Stomach (tissue), 9 donors: ENCODE data around the gene HK3. TPM values are rescaled to one million over a fixed set of nuclear protein-coding genes. Genes with fewer than 3 reads are reported as not detected.
A peak's percentile ranks its signal among the peaks of the same experiment; 100 is the strongest.
"Not testable (repeated sequence)": the region's sequence is repeated elsewhere in the genome, so short reads cannot be mapped to it uniquely, and the experiment has no call there.

Source experiments
- DNase-seq, 2 donors: peaks; one replicate each; pipeline versions ENCODE4 v3.0.0 to v3.0.0-alpha.2; 2013 to 2019
- H3K27ac ChIP-seq, 5 donors: fragments of 200-600 bp in 4 of 5; sonication (generic) in 4 of 5; one replicate each; pipeline ENCODE4 v1.5.1; 2013 to 2019; ENCODE audit warnings: mild to moderate bottlenecking in 1 of 5, moderate library complexity in 1 of 5
- H3K27me3 ChIP-seq, 3 donors: fragments of 200-600 bp; sonication (generic); one replicate each; pipeline ENCODE4 v1.5.1; 2017 to 2019; ENCODE audit warnings: mixed run types in 1 of 3
- H3K36me3 ChIP-seq, 4 donors: fragments of 200-600 bp; sonication (generic); 1 replicate in 3 of 4; 2 replicates in 1 of 4; pipeline ENCODE4 v1.5.1; 2016 to 2019
- H3K4me1 ChIP-seq, 4 donors: fragments of 200-600 bp; sonication (generic); one replicate each; pipeline ENCODE4 v1.5.1; 2016 to 2019
- H3K4me3 ChIP-seq, 4 donors: fragments of 200-600 bp; sonication (generic) in 3 of 4; one replicate each; pipeline ENCODE4 v1.5.1; 2016 to 2019; ENCODE audit warnings: mild to moderate bottlenecking in 1 of 4
- H3K9me3 ChIP-seq, 4 donors: fragments of 200-600 bp; sonication (generic); one replicate each; pipeline ENCODE4 v1.5.1; 2016 to 2019
- EP300 ChIP-seq: sonication (generic); formaldehyde crosslinking; IDR thresholded peaks from one replicate; pipeline ENCODE4 v1.6.1; 2017; ENCODE audit warnings: antibody characterized with exemption
- POLR2A ChIP-seq, 4 donors: fragments of 450-650 bp; IDR thresholded peaks; one replicate each; pipeline ENCODE4 v1.6.1; 2016; ENCODE audit warnings: antibody characterized with exemption in 4 of 4, control low read depth in 2 of 4, mild to moderate bottlenecking in 1 of 4, moderate library complexity in 1 of 4
- POLR2AphosphoS5 ChIP-seq, 3 donors: sonication (generic); formaldehyde crosslinking; IDR thresholded peaks; one replicate each; pipeline ENCODE4 v1.6.1; 2016; ENCODE audit warnings: antibody characterized with exemption in 3 of 3
- WGBS, 5 donors: extraction: QIAGEN DNeasy Blood & Tissue Kit in 3 of 5; methylation state at CpG; one replicate each; pipeline versions ENCODE4 v1.1.5 to v1.1.7; 2013 to 2018; 5-methylcytosine and 5-hydroxymethylcytosine counted together
- intact Hi-C: fragments of 100-400 bp; cut with DNase I; formaldehyde crosslinking; loops from one replicate; pipeline ENCODE4 v1.15.1; 2023; ENCODE audit warnings: low total_unique reads
- polyA plus RNA-seq, 3 donors: library from polyadenylated mRNA; stranded (reverse); fragments of 200-250 nt; gene quantifications; one replicate each; pipeline ENCODE4 v1.2.3, GENCODE V29; 2013
- total RNA-seq, 5 donors: library from RNA; depleted of rRNA; stranded (reverse); fragments of >200 nt; gene quantifications; one replicate each; pipeline versions ENCODE4 v1.1.0 to v1.2.3, GENCODE V29; 2014 to 2016
- TF ChIP-seq, protein P1 (sequence below), 7 experiments: fragments of 450-650 bp in 4 of 7; fragments of 200-600 bp in 3 of 7; sonication (generic) in 3 of 7; IDR thresholded peaks; one replicate each; pipeline ENCODE4 v1.5.1; 2016 to 2019; ENCODE audit warnings: antibody characterized with exemption in 7 of 7, control low read depth in 2 of 7, mild to moderate bottlenecking in 1 of 7
- donor health status: healthy with polysubstance abuse.
- donor health status: Bipolar disorder and iron deficiency.
- donor health status: healthy.

Gene HK3
- total and polyA plus RNA-seq, 8 donors, result 1.6 to 145 (median 4.2) TPM; not detected in 2

DNA sequence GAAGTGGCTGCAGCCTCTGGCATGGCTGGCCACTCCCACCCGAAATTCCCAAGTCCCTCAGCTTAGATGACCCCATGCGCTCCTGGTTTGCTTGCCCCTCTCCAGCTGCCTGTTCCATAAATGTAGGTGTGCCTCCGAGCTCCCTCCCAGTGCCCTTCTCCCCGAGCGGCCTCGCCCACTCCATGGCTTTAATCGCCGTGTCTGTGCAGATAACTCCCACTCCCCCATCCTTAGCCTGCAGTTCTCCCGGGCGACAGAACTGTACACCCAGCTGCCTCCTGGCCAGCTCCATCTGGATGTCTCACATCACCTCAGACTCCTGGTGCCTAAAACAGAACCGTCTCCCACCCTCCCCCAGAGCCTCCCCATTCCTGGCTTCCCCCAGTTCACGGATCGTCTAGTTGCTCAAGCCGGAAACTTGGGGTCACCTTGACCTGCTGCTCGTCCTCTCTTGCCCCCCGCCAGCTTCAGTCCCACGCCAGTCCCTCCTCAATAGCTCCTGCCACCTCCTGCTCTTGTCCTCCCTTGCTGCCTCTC lies 24.1 kb downstream of the HK3 start:
- Histone ChIP-seq H3K9me3 (no peaks in the 10 kb centered on the region), H3K4me3 (no peak overlapping the region), H3K36me3 (no peaks in the 10 kb centered on the region), H3K27me3 (peaks cover 0 to 66% (median 37%) of the 10 kb centered on the region in 3 donors), H3K4me1 (no peaks in the 10 kb centered on the region), H3K27ac (no peak overlapping the region)
- no peak for DNase-seq
- 45 to 62% (median 51%) methylated on average over 17 of the region's 17 CpGs for WGBS, 5 donors
- TF ChIP-seq, protein P1, sequence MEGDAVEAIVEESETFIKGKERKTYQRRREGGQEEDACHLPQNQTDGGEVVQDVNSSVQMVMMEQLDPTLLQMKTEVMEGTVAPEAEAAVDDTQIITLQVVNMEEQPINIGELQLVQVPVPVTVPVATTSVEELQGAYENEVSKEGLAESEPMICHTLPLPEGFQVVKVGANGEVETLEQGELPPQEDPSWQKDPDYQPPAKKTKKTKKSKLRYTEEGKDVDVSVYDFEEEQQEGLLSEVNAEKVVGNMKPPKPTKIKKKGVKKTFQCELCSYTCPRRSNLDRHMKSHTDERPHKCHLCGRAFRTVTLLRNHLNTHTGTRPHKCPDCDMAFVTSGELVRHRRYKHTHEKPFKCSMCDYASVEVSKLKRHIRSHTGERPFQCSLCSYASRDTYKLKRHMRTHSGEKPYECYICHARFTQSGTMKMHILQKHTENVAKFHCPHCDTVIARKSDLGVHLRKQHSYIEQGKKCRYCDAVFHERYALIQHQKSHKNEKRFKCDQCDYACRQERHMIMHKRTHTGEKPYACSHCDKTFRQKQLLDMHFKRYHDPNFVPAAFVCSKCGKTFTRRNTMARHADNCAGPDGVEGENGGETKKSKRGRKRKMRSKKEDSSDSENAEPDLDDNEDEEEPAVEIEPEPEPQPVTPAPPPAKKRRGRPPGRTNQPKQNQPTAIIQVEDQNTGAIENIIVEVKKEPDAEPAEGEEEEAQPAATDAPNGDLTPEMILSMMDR (IDR thresholded peaks at IDR 0.05), result no peak
- no peak for TF ChIP-seq POLR2AphosphoS5 (IDR thresholded peaks at IDR 0.05)
- no peak for TF ChIP-seq EP300
- intact Hi-C loops, result no loop called here

DNA sequence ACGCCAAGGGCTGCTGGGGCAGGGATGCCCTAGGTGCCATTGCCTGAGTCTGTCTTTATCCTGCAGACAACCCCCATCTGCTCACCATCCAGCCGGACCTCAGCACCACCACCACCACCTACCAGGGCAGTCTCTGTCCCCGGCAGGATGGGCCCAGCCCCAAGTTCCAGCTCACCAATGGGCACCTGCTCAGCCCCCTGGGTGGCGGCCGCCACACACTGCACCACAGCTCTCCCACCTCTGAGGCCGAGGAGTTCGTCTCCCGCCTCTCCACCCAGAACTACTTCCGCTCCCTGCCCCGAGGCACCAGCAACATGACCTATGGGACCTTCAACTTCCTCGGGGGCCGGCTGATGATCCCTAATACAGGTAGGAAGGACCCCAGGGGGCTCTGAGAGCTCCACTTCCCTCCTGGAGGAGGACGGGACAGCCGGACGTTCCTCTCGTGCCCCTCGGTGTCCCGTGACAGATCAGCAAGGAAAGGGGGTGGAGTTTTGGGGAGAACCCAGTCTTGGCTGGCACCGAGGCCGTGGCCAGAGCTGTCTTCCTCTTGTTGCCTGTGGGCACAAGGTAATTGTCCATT lies 24.9 kb downstream of the HK3 start:
- H3K9me3 ChIP-seq, result no peaks in the 10 kb centered on the region
- peaks cover 0 to 68% (median 37%) of the 10 kb centered on the region in 3 donors for H3K27me3 ChIP-seq
- no peak overlapping the region for H3K27ac ChIP-seq
- no peaks in the 10 kb centered on the region for H3K36me3 ChIP-seq
- 73 to 81% (median 74%) methylated on average over 18 to 20 of the region's 20 CpGs for WGBS, 5 donors
- intact Hi-C loops, result no loop called here
- H3K4me1 ChIP-seq, result no peaks in the 10 kb centered on the region
- DNase-seq, result no peak
- TF ChIP-seq POLR2AphosphoS5 (IDR thresholded peaks at IDR 0.05) (no peak), EP300 (no peak), POLR2A (IDR thresholded peaks at IDR 0.05) (no peak)
- TF ChIP-seq, protein P1 (IDR thresholded peaks at IDR 0.05), result no peak
- H3K4me3 ChIP-seq, result no peak overlapping the region

DNA sequence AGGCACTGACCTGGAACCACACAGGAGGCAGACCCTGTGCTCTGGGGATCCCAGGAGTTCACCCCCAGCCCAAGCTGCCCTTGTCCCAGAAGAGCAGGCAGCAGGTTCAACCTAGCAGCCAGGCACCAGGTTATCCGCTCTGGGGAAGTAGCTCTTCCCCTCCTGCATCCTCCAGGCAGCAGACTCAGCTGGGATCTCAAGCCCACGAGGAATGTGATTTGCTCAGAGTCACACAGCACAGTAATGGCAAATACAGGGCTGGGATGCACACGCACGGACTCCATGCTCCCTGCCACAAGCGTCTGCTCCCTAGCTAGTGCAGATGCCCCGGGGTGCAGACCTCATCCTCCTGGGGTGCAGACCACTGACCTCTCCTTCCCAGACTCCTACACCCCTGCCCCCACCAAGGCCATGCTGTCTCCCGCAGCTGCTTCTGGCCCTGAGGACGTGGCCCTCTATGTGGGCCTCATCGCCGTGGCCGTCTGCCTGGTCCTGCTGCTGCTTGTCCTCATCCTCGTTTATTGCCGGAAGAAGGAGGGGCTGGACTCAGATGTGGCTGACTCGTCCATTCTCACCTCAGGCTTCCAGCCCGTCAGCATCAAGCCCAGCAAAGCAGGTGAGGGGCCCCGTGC lies 25.5 kb downstream of the HK3 start:
- Histone ChIP-seq H3K27ac (no peak overlapping the region), H3K4me3 (no peak overlapping the region), H3K36me3 (no peaks in the 10 kb centered on the region), H3K4me1 (no peaks in the 10 kb centered on the region), H3K27me3 (peaks cover 0 to 68% (median 37%) of the 10 kb centered on the region in 3 donors), H3K9me3 (no peaks in the 10 kb centered on the region)
- WGBS, 5 donors, result 52 to 65% (median 61%) methylated on average over 14 to 16 of the region's 16 CpGs
- no peak for TF ChIP-seq EP300
- TF ChIP-seq POLR2AphosphoS5 (IDR thresholded peaks at IDR 0.05), result no peak
- no peak for TF ChIP-seq POLR2A (IDR thresholded peaks at IDR 0.05)
- TF ChIP-seq, protein P1 (IDR thresholded peaks at IDR 0.05), result no peak
- intact Hi-C loops, result no loop called here
- peak in 1 of 2 donors; percentile 51 for DNase-seq

DNA sequence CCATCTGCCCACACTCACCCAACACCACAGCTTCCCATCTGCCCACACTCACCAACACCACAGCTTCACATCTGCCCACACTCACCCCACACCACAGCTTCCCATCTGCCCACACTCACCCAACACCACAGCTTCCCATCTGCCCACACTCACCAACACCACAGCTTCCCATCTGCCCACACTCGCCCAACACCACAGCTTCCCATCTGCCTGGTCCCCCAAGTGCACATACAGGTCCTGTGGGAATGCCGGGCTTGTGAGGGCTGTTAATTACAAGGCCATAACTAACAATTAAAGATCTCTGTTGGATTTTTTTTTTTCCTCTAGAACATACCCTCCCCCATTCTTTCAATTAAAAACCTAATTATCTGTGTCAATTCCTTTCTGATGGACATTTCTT lies 26.1 kb downstream of the HK3 start:
- H3K4me1 ChIP-seq, intact Hi-C loops, H3K36me3 ChIP-seq, DNase-seq, H3K27ac ChIP-seq, H3K9me3 ChIP-seq, H3K4me3 ChIP-seq: not testable (repeated sequence)
- peaks cover 0 to 68% (median 41%) of the 10 kb centered on the region in 3 donors for H3K27me3 ChIP-seq
- WGBS, 5 donors, result 61 to 74% (median 66%) methylated on average over 2 of the region's 2 CpGs

DNA sequence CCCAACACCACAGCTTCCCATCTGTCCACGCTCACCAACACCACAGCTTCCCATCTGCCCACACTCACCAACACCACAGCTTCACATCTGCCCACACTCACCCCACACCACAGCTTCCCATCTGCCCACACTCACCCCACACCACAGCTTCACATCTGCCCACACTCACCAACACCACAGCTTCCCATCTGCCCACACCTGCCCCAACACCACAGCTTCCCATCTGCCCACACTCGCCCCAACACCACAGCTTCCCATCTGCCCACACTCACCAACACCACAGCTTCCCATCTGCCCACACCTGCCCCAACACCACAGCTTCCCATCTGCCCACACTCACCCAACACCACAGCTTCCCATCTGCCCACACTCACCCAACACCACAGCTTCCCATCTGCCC lies 26.6 kb downstream of the HK3 start:
- WGBS, 5 donors, result 58 to 86% (median 71%) methylated on average over 2 of the region's 2 CpGs
- H3K36me3 ChIP-seq, DNase-seq, intact Hi-C loops, H3K4me3 ChIP-seq, H3K9me3 ChIP-seq, H3K27ac ChIP-seq, H3K4me1 ChIP-seq: not testable (repeated sequence)
- H3K27me3 ChIP-seq, result peaks cover 0 to 68% (median 37%) of the 10 kb centered on the region in 3 donors

DNA sequence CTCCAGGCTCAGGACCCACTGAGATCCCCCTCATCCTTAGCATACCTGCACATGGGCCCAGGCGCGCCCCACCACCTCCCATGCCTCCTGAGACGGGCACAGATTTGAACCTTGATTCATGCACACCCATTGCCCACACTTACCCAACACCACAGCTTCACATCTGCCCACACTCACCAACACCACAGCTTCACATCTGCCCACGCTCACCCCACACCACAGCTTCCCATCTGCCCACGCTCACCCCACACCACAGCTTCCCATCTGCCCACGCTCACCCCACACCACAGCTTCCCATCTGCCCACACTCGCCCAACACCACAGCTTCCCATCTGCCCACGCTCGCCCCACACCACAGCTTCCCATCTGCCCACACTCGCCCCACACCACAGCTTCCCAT lies 28.5 kb downstream of the HK3 start:
- DNase-seq, result not testable (repeated sequence)
- WGBS, 5 donors, result 65 to 84% (median 70%) methylated on average over 10 of the region's 10 CpGs

More for the DNA sequence above, 28.5 kb downstream of the HK3 start:
- H3K4me1 ChIP-seq, intact Hi-C loops, H3K36me3 ChIP-seq, H3K9me3 ChIP-seq, H3K27ac ChIP-seq, H3K4me3 ChIP-seq: not testable (repeated sequence)
- H3K27me3 ChIP-seq, result peaks cover 0 to 68% (median 38%) of the 10 kb centered on the region in 3 donors
